GM19372 (cell line): ENCODE results near the gene GPR34.
A peak's percentile ranks its signal among the peaks of the same experiment; 100 is the strongest.
"Not testable (repeated sequence)": the region's sequence is repeated elsewhere in the genome, so short reads cannot be mapped to it uniquely, and the experiment has no call there.

Source experiments
- ATAC-seq: cut with Tn5 transposase; IDR thresholded peaks from one replicate; pipeline ENCODE4 v1.9.1; 2021; ENCODE audit warnings: mild to moderate bottlenecking, low read depth, moderate library complexity; ENCODE audit not compliant: unreplicated experiment

The GPR34 gene

GRCh38 chrX:41688835-41689234 lies at the start of gene GPR34:
Gene GPR34 (plus strand): TSS chrX:41688973. CDS start chrX:41695634, 6,661 bp downstream.
- ATAC-seq: no peak

- ATAC-seq: not testable (repeated sequence)
Measured at GRCh38 chrX:41646201-41646600, 42.6 kb upstream of the GPR34 start.

GRCh38 chrX:41653125-41653524 lies 35.6 kb upstream of the GPR34 start:
- ATAC-seq: no peak

GRCh38 chrX:41655101-41655500 lies 33.7 kb upstream of the GPR34 start:
- no peak for ATAC-seq

GRCh38 chrX:41655631-41656030 lies 33.1 kb upstream of the GPR34 start:
- no peak for ATAC-seq

GRCh38 chrX:41661366-41662095 lies 27.2 kb upstream of the GPR34 start:
- no peak for ATAC-seq

GRCh38 chrX:41664375-41664901 lies 24.3 kb upstream of the GPR34 start:
- peak; percentile 83 for ATAC-seq

GRCh38 chrX:41664908-41665307 lies 23.9 kb upstream of the GPR34 start:
- no peak for ATAC-seq

- no peak for ATAC-seq
Measured at GRCh38 chrX:41665686-41666085, 23.1 kb upstream of the GPR34 start.

- no peak for ATAC-seq
Measured at GRCh38 chrX:41666251-41666650, 22.5 kb upstream of the GPR34 start.

- ATAC-seq: no peak
Measured at GRCh38 chrX:41667631-41668030, 21.1 kb upstream of the GPR34 start.

GRCh38 chrX:41670112-41670511 lies 18.7 kb upstream of the GPR34 start:
- ATAC-seq: no peak

GRCh38 chrX:41671082-41671481 lies 17.7 kb upstream of the GPR34 start:
- ATAC-seq: no peak

GRCh38 chrX:41672643-41673042 lies 16.1 kb upstream of the GPR34 start:
- no peak for ATAC-seq

- ATAC-seq: not testable (repeated sequence)
Measured at GRCh38 chrX:41676361-41676760, 12.4 kb upstream of the GPR34 start.

GRCh38 chrX:41677183-41678060 lies 11.4 kb upstream of the GPR34 start:
- ATAC-seq: no peak

GRCh38 chrX:41684138-41684537 lies 4.6 kb upstream of the GPR34 start:
- ATAC-seq: no peak

- no peak for ATAC-seq
Measured at GRCh38 chrX:41684940-41685339, 3.8 kb upstream of the GPR34 start.

GRCh38 chrX:41686788-41687187 lies 2.0 kb upstream of the GPR34 start:
- no peak for ATAC-seq

- no peak for ATAC-seq
Measured at GRCh38 chrX:41688156-41688555, 617 bp upstream of the GPR34 start.

- ATAC-seq: no peak
Measured at GRCh38 chrX:41689711-41690110, 938 bp downstream of the GPR34 start.
